Measurements from ENCODE around the gene S100A9. TPM values are rescaled to one million over a fixed set of nuclear protein-coding genes. Genes with fewer than 3 reads are reported as not detected.

S100A9 gene
- total and polyA plus RNA-seq, 4 donors = 394 to 16,342 (median 659) TPM

DNA sequence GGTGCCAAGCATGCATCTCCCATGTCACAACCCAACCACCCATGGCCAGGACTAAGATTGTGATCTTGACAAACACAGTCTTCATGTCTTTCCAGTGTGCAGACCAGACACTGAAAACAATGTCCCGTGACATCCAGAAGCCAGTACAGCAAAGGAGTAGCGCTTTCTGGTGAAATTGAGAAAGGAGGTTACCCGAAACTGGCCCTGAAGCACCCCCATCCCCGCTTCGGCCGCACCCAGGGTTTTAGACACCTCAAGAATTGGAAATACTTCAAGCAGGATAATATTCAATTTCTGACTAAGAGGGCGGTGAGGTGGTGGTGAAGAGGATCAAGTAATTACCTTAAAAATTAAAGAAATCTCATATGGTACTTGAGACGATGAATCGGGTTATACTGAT lies 43.8 kb downstream of the S100A9 start:
- 91 to 96% methylated on average over 9 of the region's 9 CpGs for WGBS, 2 donors
- Histone ChIP-seq H3K4me3 (no peak overlapping the region), H3K36me3 (ENCODE audit: control insufficient read depth in 4 of 4, insufficient read depth in 4 of 4, low read length in 4 of 4) (no peaks in the 10 kb centered on the region), H3K9me3 (ENCODE audit: control insufficient read depth in 4 of 4, insufficient read depth in 3 of 4, low read length in 3 of 4) (no peaks in the 10 kb centered on the region), H3K27me3 (ENCODE audit: control insufficient read depth in 3 of 3, insufficient read depth in 3 of 3, low read length in 2 of 3) (peaks cover 0 to 2% (median 0%) of the 10 kb centered on the region in 3 donors), H3K4me1 (ENCODE audit: control insufficient read depth in 5 of 5, insufficient read depth in 5 of 5, low read length in 5 of 5) (no peaks in the 10 kb centered on the region), H3K9ac (ENCODE audit: insufficient read depth in 1 of 2, low read length in 2 of 2) (no peak overlapping the region), H3K27ac (ENCODE audit: low read depth in 1 of 2, low read length in 1 of 2) (no peak overlapping the region)
- ATAC-seq (ENCODE audit: insufficient read depth, low FRiP score) = no peak
- DNase-seq = no peak
- TF ChIP-seq, protein P1, sequence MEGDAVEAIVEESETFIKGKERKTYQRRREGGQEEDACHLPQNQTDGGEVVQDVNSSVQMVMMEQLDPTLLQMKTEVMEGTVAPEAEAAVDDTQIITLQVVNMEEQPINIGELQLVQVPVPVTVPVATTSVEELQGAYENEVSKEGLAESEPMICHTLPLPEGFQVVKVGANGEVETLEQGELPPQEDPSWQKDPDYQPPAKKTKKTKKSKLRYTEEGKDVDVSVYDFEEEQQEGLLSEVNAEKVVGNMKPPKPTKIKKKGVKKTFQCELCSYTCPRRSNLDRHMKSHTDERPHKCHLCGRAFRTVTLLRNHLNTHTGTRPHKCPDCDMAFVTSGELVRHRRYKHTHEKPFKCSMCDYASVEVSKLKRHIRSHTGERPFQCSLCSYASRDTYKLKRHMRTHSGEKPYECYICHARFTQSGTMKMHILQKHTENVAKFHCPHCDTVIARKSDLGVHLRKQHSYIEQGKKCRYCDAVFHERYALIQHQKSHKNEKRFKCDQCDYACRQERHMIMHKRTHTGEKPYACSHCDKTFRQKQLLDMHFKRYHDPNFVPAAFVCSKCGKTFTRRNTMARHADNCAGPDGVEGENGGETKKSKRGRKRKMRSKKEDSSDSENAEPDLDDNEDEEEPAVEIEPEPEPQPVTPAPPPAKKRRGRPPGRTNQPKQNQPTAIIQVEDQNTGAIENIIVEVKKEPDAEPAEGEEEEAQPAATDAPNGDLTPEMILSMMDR (IDR thresholded peaks at IDR 0.05; ENCODE audit: control extremely low read depth, extremely low read depth) = no peak

- Histone ChIP-seq H3K4me1 (ENCODE audit: control insufficient read depth in 5 of 5, insufficient read depth in 5 of 5, low read length in 5 of 5) (no peaks in the 10 kb centered on the region), H3K36me3 (ENCODE audit: control insufficient read depth in 4 of 4, insufficient read depth in 4 of 4, low read length in 4 of 4) (no peaks in the 10 kb centered on the region), H3K9ac (ENCODE audit: insufficient read depth in 1 of 2, low read length in 2 of 2) (no peak overlapping the region), H3K27me3 (ENCODE audit: control insufficient read depth in 3 of 3, insufficient read depth in 3 of 3, low read length in 2 of 3) (peaks cover 0 to 2% (median 0%) of the 10 kb centered on the region in 3 donors), H3K9me3 (ENCODE audit: control insufficient read depth in 4 of 4, insufficient read depth in 3 of 4, low read length in 3 of 4) (peaks cover 0 to 2% (median 0%) of the 10 kb centered on the region in 4 donors), H3K27ac (ENCODE audit: low read depth in 1 of 2, low read length in 1 of 2) (no peak overlapping the region), H3K4me3 (no peak overlapping the region)
- TF ChIP-seq, protein P1 (IDR thresholded peaks at IDR 0.05; ENCODE audit: control extremely low read depth, extremely low read depth) = no peak
- ATAC-seq (ENCODE audit: insufficient read depth, low FRiP score) = no peak
- DNase-seq = no peak
- 64 to 77% methylated on average over 2 of the region's 2 CpGs for WGBS, 2 donors
Observed at GRCh38 chr1:153402226-153402625, 44.6 kb downstream of the S100A9 start.

DNA sequence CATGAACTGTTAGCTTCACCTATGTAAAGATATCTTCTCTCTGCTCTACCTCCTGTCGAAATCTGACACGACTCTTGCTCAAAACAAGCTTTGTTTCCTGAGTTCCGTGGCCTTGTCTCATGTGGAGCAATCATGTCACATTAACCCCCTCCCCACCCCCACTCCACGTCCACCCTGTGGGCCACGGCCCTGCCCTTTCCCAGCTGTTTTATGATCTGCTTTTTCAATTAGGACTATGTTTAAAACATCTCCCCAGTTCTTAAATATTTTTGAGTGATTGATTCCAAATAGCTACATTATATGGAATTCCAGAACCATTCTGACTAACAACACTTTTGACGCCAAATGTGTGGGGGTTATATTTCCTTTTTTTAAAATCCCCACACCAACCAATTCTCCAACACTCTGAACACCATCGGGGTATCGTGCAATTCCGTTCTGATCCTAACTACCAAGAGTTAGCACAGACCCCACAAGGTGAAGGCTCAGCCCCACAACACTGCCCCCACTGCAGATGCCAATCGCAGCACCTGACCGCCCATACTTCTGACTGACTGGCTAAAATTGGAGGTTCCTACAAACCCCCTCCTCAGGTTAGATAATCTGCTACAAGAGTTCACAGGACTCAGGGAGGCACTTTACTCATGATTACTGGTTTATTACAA lies 45.9 kb downstream of the S100A9 start:
- ATAC-seq (ENCODE audit: insufficient read depth, low FRiP score) (no peak), DNase-seq (no peak)
- no peak overlapping the region for H3K27ac ChIP-seq (ENCODE audit: low read depth in 1 of 2, low read length in 1 of 2)
- H3K4me1 ChIP-seq (ENCODE audit: control insufficient read depth in 5 of 5, insufficient read depth in 5 of 5, low read length in 5 of 5) = no peaks in the 10 kb centered on the region
- peaks cover 0 to 3% (median 0%) of the 10 kb centered on the region in 4 donors for H3K9me3 ChIP-seq (ENCODE audit: control insufficient read depth in 4 of 4, insufficient read depth in 3 of 4, low read length in 3 of 4)
- H3K4me3 ChIP-seq = no peak overlapping the region
- H3K27me3 ChIP-seq (ENCODE audit: control insufficient read depth in 3 of 3, insufficient read depth in 3 of 3, low read length in 2 of 3) = peaks cover 0 to 2% (median 0%) of the 10 kb centered on the region in 3 donors
- TF ChIP-seq, protein P1 (IDR thresholded peaks at IDR 0.05; ENCODE audit: control extremely low read depth, extremely low read depth) = no peak
- 59 to 78% methylated on average over 11 of the region's 11 CpGs for WGBS, 2 donors
- no peak overlapping the region for H3K9ac ChIP-seq (ENCODE audit: insufficient read depth in 1 of 2, low read length in 2 of 2)
- no peaks in the 10 kb centered on the region for H3K36me3 ChIP-seq (ENCODE audit: control insufficient read depth in 4 of 4, insufficient read depth in 4 of 4, low read length in 4 of 4)
